HepG2 (cell line): ENCODE results near the gene ATOH8. TPM values are rescaled to one million over a fixed set of nuclear protein-coding genes. Genes with fewer than 3 reads are reported as not detected.

Source experiments
- ARNT ChIP-seq: fragments of 450-650 bp; IDR thresholded peaks from 2 replicates; pipeline ENCODE4 v1.6.1; 2017
- BCLAF1 ChIP-seq: fragments of 450-650 bp; IDR thresholded peaks from 2 replicates; pipeline ENCODE4 v1.6.1; 2017; ENCODE audit warnings: mild to moderate bottlenecking
- HDAC2 ChIP-seq: sonication (generic); formaldehyde crosslinking; IDR thresholded peaks from 2 replicates; pipeline ENCODE4 v1.4.0; 2020; ENCODE audit warnings: missing genetic modification reagents
- PAX8 ChIP-seq: sonication (generic); formaldehyde crosslinking; IDR thresholded peaks from 2 replicates; pipeline ENCODE4 v1.8.0; 2022; ENCODE audit warnings: mild to moderate bottlenecking, missing genetic modification reagents, borderline replicate concordance
- REL ChIP-seq: sonication (generic); formaldehyde crosslinking; conservative IDR thresholded peaks from 2 replicates; pipeline ENCODE4 v1.8.0; 2022; ENCODE audit warnings: mild to moderate bottlenecking, missing genetic modification reagents, moderate library complexity
- XRCC5 ChIP-seq: fragments of 200-400 bp; formaldehyde crosslinking; optimal IDR thresholded peaks from 2 replicates; pipeline ENCODE3; 2017; ENCODE audit warnings: mild to moderate bottlenecking, low read length
- ZFP36L2 ChIP-seq: sonication (generic); formaldehyde crosslinking; IDR thresholded peaks from 2 replicates; pipeline ENCODE4 v1.4.0; 2020; ENCODE audit warnings: missing genetic modification reagents
- ZFX ChIP-seq: sonication (generic); formaldehyde crosslinking; IDR thresholded peaks from 2 replicates; pipeline ENCODE4 v1.4.0; 2020; ENCODE audit warnings: mild to moderate bottlenecking, low read depth, missing genetic modification reagents, moderate library complexity
- ZNF747 ChIP-seq: sonication (generic); formaldehyde crosslinking; IDR thresholded peaks from 2 replicates; pipeline ENCODE4 v1.8.1; 2023; ENCODE audit warnings: missing genetic modification reagents, mild to moderate bottlenecking, borderline replicate concordance
- ZSCAN22 ChIP-seq: sonication (generic); formaldehyde crosslinking; IDR thresholded peaks from 2 replicates; pipeline ENCODE4 v1.4.0; 2020; ENCODE audit warnings: mild to moderate bottlenecking, missing genetic modification reagents
- polyA plus RNA-seq, 8 experiments: library from polyadenylated mRNA; depleted of rRNA in 3 of 8; stranded (reverse) in 7 of 8; unstranded in 1 of 8; fragments of >200 nt; fragmentation: Illumina TruSeq in 4 of 8; extraction: Trizol in 4 of 8; gene quantifications; 2 replicates each; pipeline versions ENCODE4 v1.2.1 to v1.2.3, GENCODE V29; 2011 to 2016; ENCODE audit warnings: low read depth in 4 of 8, missing spikeins in 1 of 8, mixed read lengths in 1 of 8; ENCODE audit not compliant: insufficient read depth in 1 of 8
- total RNA-seq, 5 experiments: library from RNA; depleted of rRNA; stranded (reverse); fragments of >200 nt; fragmentation: Illumina TruSeq; extraction: Trizol; gene quantifications; 2 replicates each; pipeline ENCODE4 v1.2.3, GENCODE V29; 2016; ENCODE audit warnings: low read depth in 1 of 5
- TF ChIP-seq, protein P1 (sequence below): sonication (generic); formaldehyde crosslinking; IDR thresholded peaks from 2 replicates; pipeline ENCODE4 v1.4.0; 2020; ENCODE audit warnings: missing genetic modification reagents, borderline replicate concordance

ATOH8 gene
- total and polyA plus RNA-seq, 2 of the 13 experiments (the other 11 are each of a cell fraction or from before 2014, with no cell fraction given), result 0.13 to 0.61 TPM

GRCh38 chr2:85734942-85735608, 18.7 kb upstream of the ATOH8 start (continued):
- TF ChIP-seq BCLAF1, result no peak
- TF ChIP-seq ZFP36L2 (CRISPR knock-in tag), result no peak
- no peak for TF ChIP-seq ZNF747
- no peak for TF ChIP-seq REL (CRISPR knock-in tag)
- TF ChIP-seq XRCC5, result no peak
- no peak for TF ChIP-seq ZFX (CRISPR knock-in tag)
- TF ChIP-seq PAX8 (CRISPR knock-in tag), result no peak
- no peak for TF ChIP-seq HDAC2
- TF ChIP-seq ZSCAN22 (CRISPR knock-in tag), result no peak
- TF ChIP-seq, protein P1, sequence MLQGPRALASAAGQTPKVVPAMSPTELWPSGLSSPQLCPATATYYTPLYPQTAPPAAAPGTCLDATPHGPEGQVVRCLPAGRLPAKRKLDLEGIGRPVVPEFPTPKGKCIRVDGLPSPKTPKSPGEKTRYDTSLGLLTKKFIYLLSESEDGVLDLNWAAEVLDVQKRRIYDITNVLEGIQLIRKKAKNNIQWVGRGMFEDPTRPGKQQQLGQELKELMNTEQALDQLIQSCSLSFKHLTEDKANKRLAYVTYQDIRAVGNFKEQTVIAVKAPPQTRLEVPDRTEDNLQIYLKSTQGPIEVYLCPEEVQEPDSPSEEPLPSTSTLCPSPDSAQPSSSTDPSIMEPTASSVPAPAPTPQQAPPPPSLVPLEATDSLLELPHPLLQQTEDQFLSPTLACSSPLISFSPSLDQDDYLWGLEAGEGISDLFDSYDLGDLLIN (CRISPR knock-in tag), result no peak
- TF ChIP-seq ARNT, result no peak
